Measurements from ENCODE around the gene CPT1A. TPM values are rescaled to one million over a fixed set of nuclear protein-coding genes. Genes with fewer than 3 reads are reported as not detected.

Gene CPT1A
- total RNA-seq, 1 experiment from 2014 or later = 6.3 TPM

- no peak for DNase-seq (ENCODE audit: low read depth)
These were observed 131.3 kb downstream of the CPT1A start for GRCh38 chr11:68710409-68710808.

- no peak for DNase-seq (ENCODE audit: low read depth)
These were observed 132.7 kb downstream of the CPT1A start for GRCh38 chr11:68709062-68709461.

GRCh38 chr11:68707527-68707926 lies 134.2 kb downstream of the CPT1A start:
- DNase-seq (ENCODE audit: low read depth) = no peak

- no peak for DNase-seq (ENCODE audit: low read depth)
These were observed 136.8 kb downstream of the CPT1A start for GRCh38 chr11:68704887-68705286.

Other genes starting within 250 kb of the CPT1A start
- gene GAL, start 157.4 kb downstream of the CPT1A start, total RNA-seq (2014; rRNA removed) = not detected in 2 replicates
- not detected in 2 replicates for gene TESMIN, start 90.4 kb downstream of the CPT1A start, total RNA-seq (2014; rRNA removed)
- gene MRPL21, start 61.9 kb upstream of the CPT1A start, total RNA-seq (2014; rRNA removed) = 48.3 and 59.0 TPM in 2 replicates
- gene IGHMBP2, start 62.0 kb upstream of the CPT1A start, total RNA-seq (2014; rRNA removed) = 7.1 and 11.6 TPM in 2 replicates
- gene MRGPRD, start 139.1 kb upstream of the CPT1A start, total RNA-seq (2014; rRNA removed) = not detected in 2 replicates
- gene MRGPRF, start 171.3 kb upstream of the CPT1A start, total RNA-seq (2014; rRNA removed) = 0.38 and 0.63 TPM in 2 replicates
- 7.1 and 10.1 TPM in 2 replicates for gene TPCN2, start 207.0 kb upstream of the CPT1A start, total RNA-seq (2014; rRNA removed)